ENCODE data around the gene TTLL13. TPM values are rescaled to one million over a fixed set of nuclear protein-coding genes. Genes with fewer than 3 reads are reported as not detected.

TTLL13 gene
- polyA plus RNA-seq, 1 donor from 2014 or later, result 0.33 TPM

GRCh38 chr15:90213818-90214204 is 35.5 kb upstream of the TTLL13 start:
- Histone ChIP-seq H3K36me3 (ENCODE audit: insufficient read depth, low read length) (no peaks in the 10 kb centered on the region), H4K20me1 (ENCODE audit: insufficient read depth) (no peaks in the 10 kb centered on the region), H3K9ac (ENCODE audit: low read length) (no peak overlapping the region)

GRCh38 chr15:90214553-90215196 is 34.7 kb upstream of the TTLL13 start:
- Histone ChIP-seq H3K9ac (ENCODE audit: low read length) (no peak overlapping the region), H3K9me3 (ENCODE audit: low read length) (no peaks in the 10 kb centered on the region), H3K9me2 (ENCODE audit: insufficient read depth, low read length) (no peaks in the 10 kb centered on the region), H3K4me3 (ENCODE audit: low read length) (no peak overlapping the region), H2AFZ (ENCODE audit: low read depth, low read length) (no peak overlapping the region), H3K79me2 (replicated peaks; ENCODE audit: insufficient read depth, low read length) (peaks cover 4% of the 10 kb centered on the region), H4K20me1 (ENCODE audit: insufficient read depth) (no peaks in the 10 kb centered on the region), H3K27ac (ENCODE audit: low read length) (no peak overlapping the region), H3K27me3 (ENCODE audit: insufficient read depth, low read depth, low read length) (no peaks in the 10 kb centered on the region), H3K4me2 (ENCODE audit: low read length) (no peak overlapping the region), H3F3A (ENCODE audit: insufficient read depth, low read length, poor library complexity, severe bottlenecking) (no peaks in the 10 kb centered on the region), H3K36me3 (ENCODE audit: insufficient read depth, low read length) (no peaks in the 10 kb centered on the region)
- TF ChIP-seq EZH2 (IDR thresholded peaks at IDR 0.05; ENCODE audit: borderline replicate concordance, insufficient read depth, low read length, poor library complexity, severe bottlenecking) (no peak), REST (IDR thresholded peaks at IDR 0.05; ENCODE audit: borderline replicate concordance) (no peak), EP300 (conservative IDR thresholded peaks at IDR 0.05; ENCODE audit: poor library complexity, severe bottlenecking) (no peak), RAD21 (conservative IDR thresholded peaks at IDR 0.05) (no peak), CTCF (IDR thresholded peaks at IDR 0.05; ENCODE audit: poor library complexity, severe bottlenecking) (no peak), SMC3 (conservative IDR thresholded peaks at IDR 0.05; ENCODE audit: poor library complexity) (no peak), POLR2AphosphoS5 (IDR thresholded peaks at IDR 0.05) (no peak), MXI1 (conservative IDR thresholded peaks at IDR 0.05; ENCODE audit: poor library complexity, severe bottlenecking) (no peak), TAF1 (IDR thresholded peaks at IDR 0.05; ENCODE audit: low read depth) (no peak)

More at GRCh38 chr15:90213818-90214204, 35.5 kb upstream of the TTLL13 start:
- H3K27ac ChIP-seq (ENCODE audit: low read length), result no peak overlapping the region
- H3K79me2 ChIP-seq (replicated peaks; ENCODE audit: insufficient read depth, low read length), result peaks cover 6% of the 10 kb centered on the region
- H3K4me2 ChIP-seq (ENCODE audit: low read length), result no peak overlapping the region
- H3K9me2 ChIP-seq (ENCODE audit: insufficient read depth, low read length), result no peaks in the 10 kb centered on the region
- no peaks in the 10 kb centered on the region for H3K27me3 ChIP-seq (ENCODE audit: insufficient read depth, low read depth, low read length)
- no peak overlapping the region for H2AFZ ChIP-seq (ENCODE audit: low read depth, low read length)
- no peaks in the 10 kb centered on the region for H3K9me3 ChIP-seq (ENCODE audit: low read length)
- no peak overlapping the region for H3K4me3 ChIP-seq (ENCODE audit: low read length)
- TF ChIP-seq RAD21 (conservative IDR thresholded peaks at IDR 0.05), result no peak
- TF ChIP-seq SMC3 (conservative IDR thresholded peaks at IDR 0.05; ENCODE audit: poor library complexity), result no peak
- no peak for TF ChIP-seq EP300 (conservative IDR thresholded peaks at IDR 0.05; ENCODE audit: poor library complexity, severe bottlenecking)
- no peak for TF ChIP-seq POLR2AphosphoS5 (IDR thresholded peaks at IDR 0.05)
- no peaks in the 10 kb centered on the region for H3F3A ChIP-seq (ENCODE audit: insufficient read depth, low read length, poor library complexity, severe bottlenecking)
